Stimulated activated CD8-positive, alpha-beta memory T cell treated with anti-CD3 and anti-CD28 coated beads, Interleukin-7, amount 100 ng/mL, for 48 hours (primary cell): Measurements from ENCODE around the gene CBX2.
"Not testable (repeated sequence)": the region's sequence is repeated elsewhere in the genome, so short reads cannot be mapped to it uniquely, and the experiment has no call there.

Experiments
- DNase-seq, 2 donors: peaks; one replicate each; pipeline ENCODE4 v3.0.0-alpha.2; 2020; ENCODE audit warnings: low read depth in 1 of 2; ENCODE audit errors: extremely low read depth in 1 of 2

The CBX2 gene

GRCh38 chr17:79765708-79766107 is 12.2 kb upstream of the CBX2 start:
- DNase-seq, result no peak

- DNase-seq, result no peak
These were observed 8.1 kb upstream of the CBX2 start for GRCh38 chr17:79769570-79770506.

GRCh38 chr17:79771276-79771675 is 6.7 kb upstream of the CBX2 start:
- no peak for DNase-seq

- not testable (repeated sequence) for DNase-seq
These were observed 5.2 kb upstream of the CBX2 start for GRCh38 chr17:79772726-79773125.

GRCh38 chr17:79774561-79774975 is 3.4 kb upstream of the CBX2 start:
- no peak for DNase-seq

GRCh38 chr17:79775632-79776031 is 2.3 kb upstream of the CBX2 start:
- no peak for DNase-seq

GRCh38 chr17:79776376-79777119 is 1.4 kb upstream of the CBX2 start:
- no peak for DNase-seq

GRCh38 chr17:79777120-79777893 is 641 bp upstream of the CBX2 start:
- DNase-seq, result no peak

GRCh38 chr17:79778504-79779083 is 646 bp downstream of the CBX2 start:
- no peak for DNase-seq

GRCh38 chr17:79779084-79779529 is 1.2 kb downstream of the CBX2 start:
- DNase-seq, result no peak

- DNase-seq, result no peak
These were observed 1.9 kb downstream of the CBX2 start for GRCh38 chr17:79779661-79780365.

- no peak for DNase-seq
These were observed 3.2 kb downstream of the CBX2 start for GRCh38 chr17:79781012-79781650.

- DNase-seq, result no peak
These were observed 4.0 kb downstream of the CBX2 start for GRCh38 chr17:79781736-79782575.

GRCh38 chr17:79783891-79784290 is 5.9 kb downstream of the CBX2 start:
- DNase-seq, result no peak

GRCh38 chr17:79784353-79785016 is 6.5 kb downstream of the CBX2 start:
- no peak for DNase-seq

- DNase-seq, result no peak
These were observed 7.3 kb downstream of the CBX2 start for GRCh38 chr17:79785017-79785899.
